Neural progenitor cell (in vitro differentiated cells): Measurements from ENCODE around the gene MCTP2. TPM values are rescaled to one million over a fixed set of nuclear protein-coding genes. Genes with fewer than 3 reads are reported as not detected.

Experiments used
- DNase-seq: peaks from one replicate; pipeline ENCODE4 v3.0.0-alpha.2; 2016; ENCODE audit warnings: low spot score
- H2AFZ ChIP-seq: fragments of 200-600 bp; sonication (generic); replicated peaks from 2 replicates; pipeline ENCODE4 v1.6.1; 2016; ENCODE audit warnings: antibody characterized with exemption
- H3F3A ChIP-seq: fragments of 200-600 bp; sonication (generic); 2 replicates; pipeline ENCODE4 v1.6.1; 2016; ENCODE audit warnings: antibody characterized with exemption, low read depth
- H3K27ac ChIP-seq: fragments of 200-600 bp; sonication (generic); 2 replicates; pipeline ENCODE4 v1.5.1; 2016; ENCODE audit warnings: mild to moderate bottlenecking
- H3K27me3 ChIP-seq: fragments of 200-600 bp; sonication (generic); 2 replicates; pipeline ENCODE4 v1.6.1; 2016; ENCODE audit warnings: mild to moderate bottlenecking, moderate library complexity
- H3K36me3 ChIP-seq: fragments of 200-600 bp; sonication (generic); 2 replicates; pipeline ENCODE4 v1.5.1; 2016
- H3K4me1 ChIP-seq: fragments of 200-600 bp; sonication (generic); 2 replicates; pipeline ENCODE4 v1.6.1; 2016; ENCODE audit warnings: mixed run types
- H3K4me2 ChIP-seq: fragments of 200-600 bp; sonication (generic); 2 replicates; pipeline ENCODE4 v1.6.1; 2016
- H3K4me3 ChIP-seq: fragments of 200-600 bp; sonication (generic); 2 replicates; pipeline ENCODE4 v1.5.1; 2016
- H3K79me2 ChIP-seq: fragments of 200-600 bp; sonication (generic); 2 replicates; pipeline ENCODE4 v1.6.1; 2016; ENCODE audit warnings: low read depth
- H3K9ac ChIP-seq: fragments of 200-600 bp; sonication (generic); 2 replicates; pipeline ENCODE4 v1.6.1; 2016
- H3K9me3 ChIP-seq: fragments of 200-600 bp; sonication (generic); 2 replicates; pipeline ENCODE4 v1.5.1; 2016; ENCODE audit warnings: low read depth
- H4K20me1 ChIP-seq: fragments of 200-600 bp; sonication (generic); 2 replicates; pipeline ENCODE4 v1.6.1; 2016; ENCODE audit warnings: low read depth
- H3K27ac Mint-ChIP-seq: 3 replicates; pipeline ENCODE4 v1.8.0; 2021; ENCODE audit warnings: mixed read lengths
- H3K27me3 Mint-ChIP-seq: 2 replicates; pipeline ENCODE4 v1.8.0; 2022; ENCODE audit warnings: low read depth, mild to moderate bottlenecking, inconsistent platforms, moderate library complexity, mixed read lengths; ENCODE audit not compliant: insufficient read depth
- H3K36me3 Mint-ChIP-seq: 3 replicates; pipeline ENCODE4 v1.8.0; 2021; ENCODE audit warnings: mixed read lengths
- H3K4me1 Mint-ChIP-seq: 3 replicates; pipeline ENCODE4 v1.8.0; 2021; ENCODE audit warnings: mixed read lengths
- H3K4me3 Mint-ChIP-seq: 3 replicates; pipeline ENCODE4 v1.8.0; 2021; ENCODE audit warnings: mild to moderate bottlenecking, moderate library complexity, mixed read lengths
- H3K9me3 Mint-ChIP-seq: 3 replicates; pipeline ENCODE4 v1.8.0; 2020; ENCODE audit warnings: mixed read lengths
- EZH2 ChIP-seq: fragments of 200-600 bp; sonication (generic); IDR thresholded peaks from 2 replicates; pipeline ENCODE4 v1.6.1; 2017; ENCODE audit warnings: antibody characterized with exemption, mild to moderate bottlenecking, moderate library complexity
- EZH2phosphoT487 ChIP-seq: fragments of 200-600 bp; sonication (generic); IDR thresholded peaks from 2 replicates; pipeline ENCODE4 v1.6.1; 2017; ENCODE audit warnings: antibody characterized with exemption
- total RNA-seq: library from RNA; depleted of rRNA; stranded (reverse); fragments of >200 nt; gene quantifications from 2 replicates; pipeline ENCODE4 v1.2.3, GENCODE V29; 2015; ENCODE audit warnings: low replicate concordance
- TF ChIP-seq, protein P1 (sequence below): fragments of 200-600 bp; sonication (generic); IDR thresholded peaks from 2 replicates; pipeline ENCODE4 v1.5.1; 2017; ENCODE audit warnings: antibody characterized with exemption, mild to moderate bottlenecking

The MCTP2 gene
- total RNA-seq, 1 donor from 2014 or later: 0.17 TPM

DNA sequence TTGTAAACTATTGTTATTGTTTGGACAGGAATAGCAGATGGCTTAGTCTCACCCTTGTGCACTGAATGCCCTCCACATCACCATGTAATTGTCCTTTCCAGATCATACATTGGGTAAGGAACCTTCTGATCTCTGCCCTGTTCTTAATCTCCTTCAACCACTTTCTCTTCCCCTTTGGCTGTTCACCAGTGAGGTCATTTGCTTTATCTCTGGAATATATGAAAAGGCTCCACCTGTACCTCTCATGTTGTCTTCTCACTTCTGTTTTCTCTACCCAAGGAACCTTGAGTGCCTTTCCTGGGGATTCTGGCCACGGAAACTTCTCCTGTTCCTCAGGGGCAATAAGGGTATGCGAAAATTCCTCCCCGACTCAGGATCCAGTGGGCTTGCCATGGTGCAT is 28.5 kb downstream of the MCTP2 start:
- H3K36me3 Mint-ChIP-seq: no peaks in the 10 kb centered on the region
- H3K9ac ChIP-seq: no peak overlapping the region
- TF ChIP-seq EZH2 (no peak), EZH2phosphoT487 (no peak)
- TF ChIP-seq, protein P1, sequence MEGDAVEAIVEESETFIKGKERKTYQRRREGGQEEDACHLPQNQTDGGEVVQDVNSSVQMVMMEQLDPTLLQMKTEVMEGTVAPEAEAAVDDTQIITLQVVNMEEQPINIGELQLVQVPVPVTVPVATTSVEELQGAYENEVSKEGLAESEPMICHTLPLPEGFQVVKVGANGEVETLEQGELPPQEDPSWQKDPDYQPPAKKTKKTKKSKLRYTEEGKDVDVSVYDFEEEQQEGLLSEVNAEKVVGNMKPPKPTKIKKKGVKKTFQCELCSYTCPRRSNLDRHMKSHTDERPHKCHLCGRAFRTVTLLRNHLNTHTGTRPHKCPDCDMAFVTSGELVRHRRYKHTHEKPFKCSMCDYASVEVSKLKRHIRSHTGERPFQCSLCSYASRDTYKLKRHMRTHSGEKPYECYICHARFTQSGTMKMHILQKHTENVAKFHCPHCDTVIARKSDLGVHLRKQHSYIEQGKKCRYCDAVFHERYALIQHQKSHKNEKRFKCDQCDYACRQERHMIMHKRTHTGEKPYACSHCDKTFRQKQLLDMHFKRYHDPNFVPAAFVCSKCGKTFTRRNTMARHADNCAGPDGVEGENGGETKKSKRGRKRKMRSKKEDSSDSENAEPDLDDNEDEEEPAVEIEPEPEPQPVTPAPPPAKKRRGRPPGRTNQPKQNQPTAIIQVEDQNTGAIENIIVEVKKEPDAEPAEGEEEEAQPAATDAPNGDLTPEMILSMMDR: no peak

DNA sequence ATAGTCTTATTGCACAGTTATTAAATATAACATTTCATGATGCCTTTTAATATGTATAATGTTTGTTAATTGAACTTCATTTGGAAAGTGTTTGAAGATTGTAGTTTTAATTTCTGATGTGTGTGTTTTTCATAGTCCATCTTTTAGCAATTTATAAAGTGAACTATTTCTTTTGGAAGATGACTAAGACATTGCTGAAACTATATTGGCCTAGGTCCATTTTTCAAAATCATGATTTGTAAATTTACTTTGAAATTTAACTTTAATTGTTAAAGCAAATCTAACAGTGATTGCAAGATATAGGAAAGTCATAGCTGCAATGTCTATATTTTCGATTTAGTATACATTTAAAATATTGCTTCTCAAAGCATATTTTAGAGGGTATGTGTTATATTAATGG is 30.8 kb downstream of the MCTP2 start:
- no peaks in the 10 kb centered on the region for H3K79me2 ChIP-seq
- DNase-seq: no peak
- no peak overlapping the region for H2AFZ ChIP-seq
- Mint-ChIP-seq H3K4me1 (no peaks in the 10 kb centered on the region), H3K4me3 (no peak overlapping the region), H3K27me3 (peaks cover 2% of the 10 kb centered on the region), H3K27ac (no peak overlapping the region), H3K36me3 (no peaks in the 10 kb centered on the region), H3K9me3 (no peaks in the 10 kb centered on the region)
- no peak overlapping the region for H3K9ac ChIP-seq
- H3K27ac ChIP-seq: no peak overlapping the region
- TF ChIP-seq EZH2 (no peak), EZH2phosphoT487 (no peak)
- TF ChIP-seq, protein P1: no peak
- H3K36me3 ChIP-seq: no peaks in the 10 kb centered on the region
- H3K4me3 ChIP-seq: no peak overlapping the region
- no peaks in the 10 kb centered on the region for H4K20me1 ChIP-seq
- no peak overlapping the region for H3K4me2 ChIP-seq
- H3K9me3 ChIP-seq: no peaks in the 10 kb centered on the region
- no peaks in the 10 kb centered on the region for H3F3A ChIP-seq
- H3K27me3 ChIP-seq: no peaks in the 10 kb centered on the region
- H3K4me1 ChIP-seq: no peaks in the 10 kb centered on the region

More for the DNA sequence above, 28.5 kb downstream of the MCTP2 start:
- Mint-ChIP-seq H3K27me3 (peaks cover 2% of the 10 kb centered on the region), H3K27ac (no peak overlapping the region), H3K4me3 (no peak overlapping the region), H3K4me1 (no peaks in the 10 kb centered on the region), H3K9me3 (no peaks in the 10 kb centered on the region)
- H3K4me3 ChIP-seq: no peak overlapping the region
- no peak overlapping the region for H3K4me2 ChIP-seq
- no peak overlapping the region for H3K27ac ChIP-seq
- H3K4me1 ChIP-seq: no peaks in the 10 kb centered on the region
- no peak overlapping the region for H2AFZ ChIP-seq
- H3K9me3 ChIP-seq: no peaks in the 10 kb centered on the region
- DNase-seq: no peak
- H3K36me3 ChIP-seq: no peaks in the 10 kb centered on the region
- H3F3A ChIP-seq: no peaks in the 10 kb centered on the region
- H3K79me2 ChIP-seq: no peaks in the 10 kb centered on the region
- H3K27me3 ChIP-seq: no peaks in the 10 kb centered on the region
- no peaks in the 10 kb centered on the region for H4K20me1 ChIP-seq

DNA sequence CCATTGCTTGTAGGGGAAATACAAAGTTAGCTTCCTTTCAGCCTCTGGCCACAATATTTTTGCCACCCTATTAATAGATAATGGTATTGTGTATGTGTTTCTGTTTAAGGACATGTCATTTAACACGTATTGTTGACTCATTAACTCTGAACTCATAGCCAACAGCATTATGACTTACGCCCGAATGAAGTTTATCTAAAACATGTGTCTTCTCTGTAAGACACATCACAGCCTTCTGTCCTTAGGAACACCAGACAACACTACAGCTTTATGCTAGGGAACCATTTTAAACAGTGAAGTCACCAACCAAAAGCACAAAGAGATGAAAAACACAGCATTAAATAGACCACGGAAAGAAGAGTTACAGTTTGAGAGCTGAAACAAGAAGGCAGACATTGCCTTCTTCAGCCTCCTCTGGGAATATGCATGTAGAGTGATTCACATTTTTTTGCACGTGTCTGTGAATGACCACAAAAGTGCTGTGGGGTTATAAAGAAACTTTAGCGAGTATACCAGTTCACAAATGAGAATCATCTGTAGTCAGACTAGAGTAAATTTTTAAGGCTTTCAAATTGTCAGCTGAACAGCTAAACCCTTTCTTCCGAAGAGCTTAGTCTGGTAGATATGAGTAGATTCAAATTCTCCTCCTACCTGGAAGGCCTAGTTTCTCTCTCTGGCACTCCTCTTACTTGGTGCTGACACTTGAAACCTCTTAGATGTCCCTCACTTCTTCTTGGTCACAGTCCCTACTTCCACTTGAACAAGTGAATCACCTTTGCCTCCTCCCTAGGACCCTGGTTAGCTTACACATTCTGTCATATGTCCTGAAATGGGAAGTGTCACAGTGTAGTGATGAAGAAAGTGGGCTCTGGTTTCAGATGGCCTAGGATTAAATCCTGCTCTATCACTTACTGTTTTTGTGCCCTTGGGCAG is 32.2 kb downstream of the MCTP2 start:
- Mint-ChIP-seq H3K36me3 (no peaks in the 10 kb centered on the region), H3K27ac (peak overlapping the region; percentile 67), H3K4me1 (no peaks in the 10 kb centered on the region), H3K4me3 (no peak overlapping the region), H3K9me3 (no peaks in the 10 kb centered on the region), H3K27me3 (peaks cover 2% of the 10 kb centered on the region)
- Histone ChIP-seq H3K4me2 (no peak overlapping the region), H3K9ac (no peak overlapping the region), H3K4me3 (no peak overlapping the region), H3K36me3 (no peaks in the 10 kb centered on the region), H3K27ac (no peak overlapping the region), H4K20me1 (no peaks in the 10 kb centered on the region), H3K4me1 (no peaks in the 10 kb centered on the region), H3F3A (no peaks in the 10 kb centered on the region), H3K9me3 (no peaks in the 10 kb centered on the region), H3K79me2 (no peaks in the 10 kb centered on the region), H3K27me3 (no peaks in the 10 kb centered on the region), H2AFZ (no peak overlapping the region)
- TF ChIP-seq, protein P1: no peak
- TF ChIP-seq EZH2 (no peak), EZH2phosphoT487 (no peak)
- DNase-seq: no peak
